ENCODE data around the gene KCNB1.

KCNB1 gene

GRCh38 chr20:49343246-49343645 lies 139.2 kb downstream of the KCNB1 start:
- FAIRE-seq: no peak
- TF ChIP-seq POLR2A (IDR thresholded peaks at IDR 0.05; ENCODE audit: low read depth, low read length) (no peak), POLR2AphosphoS5 (IDR thresholded peaks at IDR 0.05; ENCODE audit: low read depth, low read length) (no peak), TAF1 (IDR thresholded peaks at IDR 0.05; ENCODE audit: borderline replicate concordance, low read depth, low read length) (no peak)
- DNase-seq (ENCODE audit: insufficient read length): no peak

- FAIRE-seq: no peak
Observed at GRCh38 chr20:49340161-49340966, 142.1 kb downstream of the KCNB1 start.

GRCh38 chr20:49339123-49339522 lies 143.3 kb downstream of the KCNB1 start:
- TF ChIP-seq POLR2A (IDR thresholded peaks at IDR 0.05; ENCODE audit: low read depth, low read length) (no peak), TAF1 (IDR thresholded peaks at IDR 0.05; ENCODE audit: borderline replicate concordance, low read depth, low read length) (no peak), POLR2AphosphoS5 (IDR thresholded peaks at IDR 0.05; ENCODE audit: low read depth, low read length) (no peak)
- no peak for FAIRE-seq
- no peak for DNase-seq (ENCODE audit: insufficient read length)

More at GRCh38 chr20:49340161-49340966, 142.1 kb downstream of the KCNB1 start:
- TF ChIP-seq POLR2AphosphoS5 (IDR thresholded peaks at IDR 0.05; ENCODE audit: low read depth, low read length) (no peak), TAF1 (IDR thresholded peaks at IDR 0.05; ENCODE audit: borderline replicate concordance, low read depth, low read length) (no peak), POLR2A (IDR thresholded peaks at IDR 0.05; ENCODE audit: low read depth, low read length) (no peak)
- no peak for DNase-seq (ENCODE audit: insufficient read length)

- TF ChIP-seq POLR2A (IDR thresholded peaks at IDR 0.05; ENCODE audit: low read depth, low read length) (no peak), TAF1 (IDR thresholded peaks at IDR 0.05; ENCODE audit: borderline replicate concordance, low read depth, low read length) (no peak), POLR2AphosphoS5 (IDR thresholded peaks at IDR 0.05; ENCODE audit: low read depth, low read length) (no peak)
- DNase-seq (ENCODE audit: insufficient read length) (no peak), FAIRE-seq (no peak)
Observed at GRCh38 chr20:49338061-49338460, 144.4 kb downstream of the KCNB1 start.

GRCh38 chr20:49337357-49337756 lies 145.1 kb downstream of the KCNB1 start:
- FAIRE-seq (no peak), DNase-seq (ENCODE audit: insufficient read length) (no peak)
- TF ChIP-seq POLR2A (IDR thresholded peaks at IDR 0.05; ENCODE audit: low read depth, low read length): no peak

GRCh38 chr20:49336786-49337185 lies 145.7 kb downstream of the KCNB1 start:
- no peak for TF ChIP-seq POLR2A (IDR thresholded peaks at IDR 0.05; ENCODE audit: low read depth, low read length)
- no peak for TF ChIP-seq TAF1 (IDR thresholded peaks at IDR 0.05; ENCODE audit: borderline replicate concordance, low read depth, low read length)
- no peak for TF ChIP-seq POLR2AphosphoS5 (IDR thresholded peaks at IDR 0.05; ENCODE audit: low read depth, low read length)
- DNase-seq (ENCODE audit: insufficient read length): no peak
- no peak for FAIRE-seq

- no peak for DNase-seq (ENCODE audit: insufficient read length)
- no peak for FAIRE-seq
Observed at GRCh38 chr20:49335476-49335875, 147.0 kb downstream of the KCNB1 start.

GRCh38 chr20:49330701-49331615 lies 151.5 kb downstream of the KCNB1 start:
- TF ChIP-seq POLR2AphosphoS5 (IDR thresholded peaks at IDR 0.05; ENCODE audit: low read depth, low read length) (no peak), POLR2A (IDR thresholded peaks at IDR 0.05; ENCODE audit: low read depth, low read length) (no peak), TAF1 (IDR thresholded peaks at IDR 0.05; ENCODE audit: borderline replicate concordance, low read depth, low read length) (no peak)
- FAIRE-seq (no peak), DNase-seq (ENCODE audit: insufficient read length) (no peak)

More at GRCh38 chr20:49335476-49335875, 147.0 kb downstream of the KCNB1 start:
- TF ChIP-seq TAF1 (IDR thresholded peaks at IDR 0.05; ENCODE audit: borderline replicate concordance, low read depth, low read length) (no peak), POLR2AphosphoS5 (IDR thresholded peaks at IDR 0.05; ENCODE audit: low read depth, low read length) (no peak), POLR2A (IDR thresholded peaks at IDR 0.05; ENCODE audit: low read depth, low read length) (no peak)

- DNase-seq (ENCODE audit: insufficient read length) (no peak), FAIRE-seq (no peak)
- TF ChIP-seq POLR2A (IDR thresholded peaks at IDR 0.05; ENCODE audit: low read depth, low read length) (no peak), POLR2AphosphoS5 (IDR thresholded peaks at IDR 0.05; ENCODE audit: low read depth, low read length) (no peak), TAF1 (IDR thresholded peaks at IDR 0.05; ENCODE audit: borderline replicate concordance, low read depth, low read length) (no peak)
Observed at GRCh38 chr20:49328790-49329189, 153.7 kb downstream of the KCNB1 start.

- FAIRE-seq: no peak
- TF ChIP-seq TAF1 (IDR thresholded peaks at IDR 0.05; ENCODE audit: borderline replicate concordance, low read depth, low read length) (no peak), POLR2A (IDR thresholded peaks at IDR 0.05; ENCODE audit: low read depth, low read length) (no peak), POLR2AphosphoS5 (IDR thresholded peaks at IDR 0.05; ENCODE audit: low read depth, low read length) (no peak)
- no peak for DNase-seq (ENCODE audit: insufficient read length)
Observed at GRCh38 chr20:49326026-49326425, 156.4 kb downstream of the KCNB1 start.

GRCh38 chr20:49324306-49324705 lies 158.2 kb downstream of the KCNB1 start:
- DNase-seq (ENCODE audit: insufficient read length) (no peak), FAIRE-seq (no peak)
- TF ChIP-seq POLR2A (IDR thresholded peaks at IDR 0.05; ENCODE audit: low read depth, low read length): no peak
- no peak for TF ChIP-seq TAF1 (IDR thresholded peaks at IDR 0.05; ENCODE audit: borderline replicate concordance, low read depth, low read length)
- TF ChIP-seq POLR2AphosphoS5 (IDR thresholded peaks at IDR 0.05; ENCODE audit: low read depth, low read length): no peak
